ENCODE data around the gene TBC1D25.
A peak's percentile ranks its signal among the peaks of the same experiment; 100 is the strongest.

TBC1D25 gene

DNA sequence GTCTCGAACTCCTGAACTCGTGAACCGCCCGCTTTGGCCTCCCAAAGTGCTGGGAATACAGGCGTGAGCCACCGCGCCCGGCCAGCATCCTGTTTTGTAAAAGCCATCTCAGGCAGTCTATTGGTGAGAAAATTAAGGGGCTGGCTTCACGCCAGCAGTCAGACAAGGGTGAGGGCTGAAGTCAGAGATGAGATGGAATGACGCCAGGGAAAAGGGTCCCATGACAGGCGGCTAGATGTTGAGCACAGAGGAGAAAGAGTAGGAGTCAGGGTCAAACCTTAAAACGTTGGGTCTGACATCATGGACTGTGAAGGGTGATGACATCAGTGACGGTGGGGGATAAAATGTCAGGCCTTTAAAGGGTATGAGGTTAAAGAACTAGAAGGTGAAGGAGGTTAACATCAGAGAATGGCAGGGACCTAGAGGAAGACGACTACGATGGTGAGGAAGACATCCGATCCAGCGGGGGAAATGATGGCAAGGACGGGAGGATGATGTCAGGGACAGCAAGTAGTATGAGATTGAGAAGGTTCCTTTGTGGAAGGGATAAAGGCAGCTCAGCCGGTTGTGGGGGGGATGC lies 34.3 kb downstream of the TBC1D25 start:
- DNase-seq = peak; percentile 4

- DNase-seq = peak; percentile 80
Observed at GRCh38 chrX:48574270-48575266, 35.1 kb downstream of the TBC1D25 start, which contains the start of gene RBM3. Gene RBM3, plus strand, starts transcription at chrX:48574484. Its CDS starts 697 bp downstream, at chrX:48575181.

GRCh38 chrX:48575642-48576041 lies 36.1 kb downstream of the TBC1D25 start:
- no peak for DNase-seq

- no peak for DNase-seq
Observed at GRCh38 chrX:48576108-48576507, 36.6 kb downstream of the TBC1D25 start.

DNA sequence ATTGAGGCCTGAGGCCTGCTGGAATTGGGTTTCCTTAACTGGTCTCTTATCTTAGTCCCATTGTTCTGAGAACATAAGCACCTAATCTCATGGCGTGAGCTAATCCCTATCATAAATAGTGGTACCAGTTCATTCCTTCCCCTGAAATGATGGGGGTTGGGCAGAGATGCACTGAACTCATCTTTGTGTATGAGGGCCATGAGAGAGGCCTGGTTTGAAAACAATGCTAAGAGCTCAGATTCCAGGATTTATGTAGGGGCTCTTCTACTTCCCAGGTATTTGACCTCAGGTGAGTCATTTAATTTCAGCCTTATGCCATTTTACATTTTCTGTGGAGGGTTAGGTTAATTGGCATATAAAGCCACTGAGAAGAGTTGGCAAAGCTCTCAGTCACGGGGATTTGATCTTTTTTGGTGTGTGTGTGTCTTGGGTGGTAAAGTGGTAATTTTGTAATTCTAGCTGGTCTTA lies 39.2 kb downstream of the TBC1D25 start:
- DNase-seq = no peak

DNA sequence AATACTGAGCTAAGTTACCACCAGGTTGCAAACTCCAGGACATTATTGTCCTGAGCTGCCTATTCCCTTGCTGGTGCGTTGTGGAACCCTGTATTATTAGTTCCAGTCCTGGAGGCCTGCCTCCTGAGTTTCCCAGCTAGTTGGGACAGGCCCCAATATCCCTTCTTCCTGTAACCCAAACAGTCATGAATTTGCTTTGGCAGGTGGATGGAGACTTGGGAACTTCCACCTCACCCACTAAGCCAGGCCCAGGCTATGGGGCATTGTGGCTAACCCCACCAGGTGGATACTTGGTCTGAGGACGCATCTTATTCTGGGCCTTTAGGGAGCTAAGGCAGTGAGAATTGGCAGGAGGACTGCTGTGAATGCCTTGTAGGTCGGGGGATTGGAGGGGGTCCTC lies 39.7 kb downstream of the TBC1D25 start:
- no peak for DNase-seq

GRCh38 chrX:48580662-48581061 lies 41.1 kb downstream of the TBC1D25 start:
- DNase-seq = no peak

- DNase-seq = no peak
Observed at GRCh38 chrX:48584698-48585097, 45.2 kb downstream of the TBC1D25 start.

DNA sequence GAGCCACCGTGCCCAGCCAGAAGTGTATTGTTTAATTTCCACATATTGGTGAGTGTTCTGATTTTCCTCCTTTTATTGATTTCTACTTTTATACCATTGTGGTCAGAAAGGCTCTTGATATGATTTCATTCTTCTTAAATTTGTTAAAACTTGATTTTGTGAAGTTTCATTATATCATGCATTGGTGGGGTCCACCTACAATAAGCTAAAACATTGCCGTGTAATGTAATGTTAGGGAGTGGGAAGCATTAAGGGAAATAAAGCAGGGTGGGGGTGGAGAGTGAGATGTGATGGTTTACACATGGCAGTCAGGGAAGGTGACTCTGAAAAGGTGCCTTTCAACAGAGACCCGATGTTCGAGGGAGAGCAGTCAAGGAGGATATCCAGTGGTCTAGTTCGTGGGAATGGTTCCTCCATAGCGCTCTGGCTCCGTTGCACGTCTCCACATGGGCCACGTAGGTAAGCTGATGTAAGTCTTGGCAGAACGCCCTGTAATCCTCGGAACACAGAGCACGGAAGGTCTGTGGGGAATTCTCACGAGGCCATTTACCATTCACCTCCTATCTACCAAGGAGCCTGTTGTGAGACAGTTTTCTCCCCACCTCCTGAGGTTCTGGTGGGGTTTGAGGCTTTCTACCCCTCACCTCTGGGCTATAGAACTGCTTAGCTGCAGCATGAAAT lies 50.1 kb downstream of the TBC1D25 start:
- no peak for DNase-seq

- DNase-seq = no peak
Observed at GRCh38 chrX:48590203-48591103, 50.9 kb downstream of the TBC1D25 start.

- DNase-seq = no peak
Observed at GRCh38 chrX:48591255-48591791, 51.8 kb downstream of the TBC1D25 start.

GRCh38 chrX:48592971-48593370 lies 53.5 kb downstream of the TBC1D25 start:
- DNase-seq = no peak

GRCh38 chrX:48595929-48596328 lies 56.4 kb downstream of the TBC1D25 start:
- DNase-seq = no peak

- DNase-seq = peak; percentile 82
Observed at GRCh38 chrX:48597353-48598264, 58.1 kb downstream of the TBC1D25 start, which contains the start of gene WDR13. Gene WDR13, plus strand, starts transcription at chrX:48597492. Its CDS starts 505 bp downstream, at chrX:48597997.

GRCh38 chrX:48598614-48599013 lies 59.1 kb downstream of the TBC1D25 start:
- no peak for DNase-seq

DNA sequence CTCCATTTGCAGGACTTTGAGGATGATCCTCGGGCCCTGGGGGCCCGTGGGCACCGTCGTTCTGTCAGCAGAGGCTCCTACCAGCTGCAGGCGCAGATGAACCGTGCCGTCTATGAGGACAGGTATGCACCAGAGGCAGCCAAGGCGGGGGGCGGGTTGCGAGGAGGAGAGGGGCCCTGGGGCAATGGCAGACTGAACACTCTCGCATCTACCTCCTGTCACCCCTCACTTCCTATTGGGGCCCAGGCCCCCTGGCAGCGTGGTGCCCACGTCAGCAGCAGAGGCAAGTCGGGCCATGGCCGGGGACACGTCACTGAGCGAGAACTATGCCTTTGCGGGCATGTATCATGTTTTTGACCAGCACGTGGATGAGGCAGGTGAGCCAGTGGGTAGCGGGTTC lies 59.8 kb downstream of the TBC1D25 start:
- no peak for DNase-seq

- no peak for DNase-seq
Observed at GRCh38 chrX:48600226-48600625, 60.7 kb downstream of the TBC1D25 start.

GRCh38 chrX:48601741-48602394 lies 62.4 kb downstream of the TBC1D25 start:
- no peak for DNase-seq

- DNase-seq = no peak
Observed at GRCh38 chrX:48604701-48605100, 65.2 kb downstream of the TBC1D25 start.

- no peak for DNase-seq
Observed at GRCh38 chrX:48606091-48606490, 66.6 kb downstream of the TBC1D25 start.
